Measurements from ENCODE around the gene PXK.

GRCh38 chr3:58340594-58341244 lies 8.0 kb downstream of the PXK start:
- TF ChIP-seq CTCF (IDR thresholded peaks at IDR 0.05) = no peak
- TF ChIP-seq POLR2A (IDR thresholded peaks at IDR 0.05) = no peak
- no peak for TF ChIP-seq POLR2AphosphoS5 (IDR thresholded peaks at IDR 0.05)
